Measurements from ENCODE around the gene HOXC10. TPM values are rescaled to one million over a fixed set of nuclear protein-coding genes. Genes with fewer than 3 reads are reported as not detected.

Gene HOXC10
- total RNA-seq, 1 donor from 2014 or later = 0.64 TPM

DNA sequence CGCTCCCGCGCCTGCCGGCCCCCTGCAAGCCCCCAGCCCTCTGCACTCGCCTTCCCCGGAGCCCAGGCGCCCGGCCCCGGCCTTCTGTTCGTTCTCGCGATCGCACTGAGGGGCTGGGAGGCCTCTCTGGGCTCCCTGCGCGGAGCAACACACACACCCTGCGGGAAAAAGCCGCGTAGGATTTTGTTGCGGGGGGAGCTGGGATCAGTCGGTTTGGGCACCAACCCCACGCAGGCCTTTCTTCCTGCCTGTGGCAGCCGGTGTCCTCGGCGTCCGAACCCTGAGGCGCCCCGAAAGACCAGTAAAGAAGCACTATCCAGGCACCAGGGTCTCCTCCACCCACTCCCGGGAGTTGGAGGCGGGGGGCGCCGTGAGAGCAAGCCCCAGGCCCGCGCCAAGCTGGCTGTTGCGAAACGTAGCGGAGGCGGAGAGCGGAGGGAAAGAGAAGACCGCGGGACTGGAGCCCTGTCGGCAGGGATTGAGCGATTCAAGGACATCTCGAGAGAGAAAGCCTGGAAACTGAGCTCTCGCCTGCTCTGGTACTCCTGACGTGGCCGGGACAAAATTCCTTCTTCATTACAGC is 46.0 kb downstream of the HOXC10 start:
- no peak for ATAC-seq

DNA sequence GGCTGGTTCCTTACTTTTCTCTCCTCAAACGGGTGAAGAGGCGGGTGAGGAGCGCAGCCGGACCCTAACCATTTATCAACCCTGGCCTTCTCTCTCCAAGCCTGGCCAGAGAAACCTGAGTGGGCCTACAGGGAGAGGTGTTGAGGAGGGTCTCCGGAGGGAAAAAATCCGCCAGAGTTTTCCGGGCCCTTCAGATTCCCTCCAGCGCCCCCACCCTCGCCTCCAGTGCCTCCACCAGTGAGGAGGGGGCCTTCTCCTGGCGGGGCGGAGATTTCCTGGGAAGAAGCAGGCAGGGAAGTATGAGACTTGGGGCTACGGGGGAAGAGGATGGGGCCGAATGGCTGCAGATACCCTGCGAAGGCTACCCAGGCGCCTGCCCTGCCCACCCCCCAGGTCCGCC is 46.5 kb downstream of the HOXC10 start:
- ATAC-seq = no peak

DNA sequence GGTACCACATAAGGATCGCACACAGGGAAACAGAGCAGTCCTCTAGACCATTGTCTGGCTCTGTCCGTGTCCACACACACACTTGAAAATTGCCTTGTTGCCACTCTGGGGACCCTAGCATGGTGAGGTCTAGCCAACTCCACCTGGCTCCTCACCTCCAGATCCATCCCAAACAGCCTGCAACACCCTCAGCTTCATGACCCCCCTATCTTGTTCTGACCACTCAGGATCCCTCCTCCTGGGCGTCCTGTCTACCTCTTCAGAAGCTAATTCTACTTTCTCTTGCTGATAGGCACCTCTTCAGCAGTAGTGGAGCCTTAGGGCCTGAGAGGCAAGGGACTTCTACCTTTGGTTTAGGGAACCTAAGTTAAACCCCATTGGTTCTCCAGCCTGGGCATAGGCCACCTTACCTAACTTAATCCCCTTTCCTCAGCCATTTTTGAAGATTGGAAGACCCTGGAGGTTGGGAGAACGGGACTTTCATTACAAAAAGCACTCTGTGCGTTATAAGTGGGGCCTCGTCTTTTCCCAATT is 47.2 kb downstream of the HOXC10 start:
- no peak for ATAC-seq

DNA sequence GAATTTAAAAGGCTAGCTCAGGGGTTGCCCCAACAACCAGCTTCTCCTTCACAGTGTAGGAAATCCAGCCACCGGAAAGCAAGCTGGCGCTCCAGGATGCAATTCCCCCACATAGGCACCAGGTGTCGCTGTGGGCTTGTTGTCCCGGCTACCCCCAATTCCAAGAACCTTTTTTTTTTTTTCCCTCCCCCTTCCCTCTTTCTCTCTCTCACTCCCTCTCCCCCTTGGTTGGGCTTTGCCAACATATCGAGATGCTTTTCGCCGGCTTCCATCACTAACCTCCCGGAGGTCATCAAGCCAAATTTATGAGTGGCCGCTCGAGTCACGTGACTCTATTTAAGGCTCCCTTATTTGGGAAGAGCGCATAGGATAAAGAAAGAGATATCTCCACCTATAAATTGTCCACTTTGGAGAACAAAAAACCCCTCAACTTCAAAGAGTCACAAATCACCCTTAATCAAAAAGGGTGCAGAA is 47.7 kb downstream of the HOXC10 start, which contains the start of gene HOXC5:
TSS of gene HOXC5 (plus strand) at position 424 of the 474 bp plus-strand sequence. CDS start 73 bp downstream, outside the sequence.
- peak; percentile 42 for ATAC-seq

DNA sequence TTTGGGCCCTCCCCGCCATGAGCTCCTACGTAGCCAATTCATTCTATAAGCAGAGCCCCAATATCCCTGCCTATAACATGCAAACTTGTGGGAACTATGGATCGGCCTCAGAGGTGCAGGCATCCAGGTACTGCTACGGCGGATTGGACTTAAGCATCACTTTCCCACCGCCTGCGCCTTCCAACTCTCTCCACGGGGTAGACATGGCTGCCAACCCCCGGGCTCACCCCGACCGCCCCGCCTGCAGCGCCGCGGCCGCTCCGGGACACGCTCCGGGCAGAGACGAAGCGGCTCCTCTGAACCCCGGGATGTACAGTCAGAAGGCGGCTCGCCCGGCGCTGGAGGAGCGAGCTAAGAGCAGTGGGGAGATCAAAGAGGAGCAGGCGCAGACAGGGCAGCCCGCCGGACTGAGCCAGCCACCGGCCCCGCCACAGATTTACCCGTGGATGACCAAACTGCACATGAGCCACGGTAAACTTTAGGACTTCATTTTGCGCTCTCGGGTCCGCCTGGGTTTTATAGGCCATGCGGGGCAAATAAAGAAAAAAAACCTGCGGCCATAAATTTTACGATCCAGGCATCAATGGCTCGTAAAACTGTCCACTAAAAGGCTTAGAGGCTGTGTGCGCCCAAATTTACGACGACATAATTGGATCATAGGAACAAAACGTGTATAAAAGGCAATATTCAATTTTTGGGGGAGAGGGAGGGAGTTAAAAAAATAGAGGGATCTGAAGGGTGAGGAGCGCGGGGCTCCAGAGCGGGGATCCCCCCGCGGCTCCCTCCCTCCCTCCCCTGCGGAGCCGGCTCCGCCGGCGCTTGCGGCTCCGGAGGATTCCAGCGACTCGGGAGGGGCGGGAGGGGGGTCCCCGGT is 48.4 kb downstream of the HOXC10 start:
- peak; percentile 10 for ATAC-seq

DNA sequence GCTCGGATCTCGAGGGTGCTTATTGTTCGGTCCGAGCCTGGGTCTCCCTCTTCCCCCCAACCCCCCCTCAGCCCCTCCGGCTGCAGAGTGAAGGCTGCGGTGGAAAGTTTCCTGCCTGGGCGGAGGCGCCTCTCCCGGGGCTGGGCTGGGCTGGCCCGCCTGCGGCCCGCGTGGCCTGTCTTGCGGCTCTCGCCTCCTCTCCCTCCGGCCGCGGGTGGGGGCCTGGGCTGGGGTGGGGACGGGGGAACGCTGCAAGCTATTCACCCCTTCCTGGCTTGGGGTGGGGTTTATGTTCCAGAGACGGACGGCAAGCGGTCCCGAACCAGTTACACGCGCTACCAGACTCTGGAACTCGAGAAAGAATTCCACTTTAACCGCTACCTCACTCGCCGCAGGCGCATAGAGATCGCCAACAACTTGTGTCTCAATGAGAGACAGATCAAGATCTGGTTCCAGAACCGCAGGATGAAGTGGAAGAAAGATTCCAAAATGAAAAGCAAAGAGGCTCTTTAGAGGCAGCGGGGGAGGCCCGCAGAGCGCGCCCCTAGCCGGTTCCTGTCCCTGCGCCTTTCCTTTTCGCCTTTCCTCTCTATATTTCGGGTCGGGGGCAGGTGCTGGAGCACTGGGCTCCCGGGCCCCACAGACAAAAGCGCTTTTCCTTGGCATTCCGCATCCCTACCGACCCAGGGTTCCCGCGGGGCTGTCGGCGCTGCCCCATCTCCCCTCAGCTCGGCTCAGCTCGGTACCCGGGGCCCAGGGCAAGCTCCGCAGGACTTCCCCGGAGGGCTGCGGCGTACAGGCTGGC is 49.2 kb downstream of the HOXC10 start:
- ATAC-seq = no peak

DNA sequence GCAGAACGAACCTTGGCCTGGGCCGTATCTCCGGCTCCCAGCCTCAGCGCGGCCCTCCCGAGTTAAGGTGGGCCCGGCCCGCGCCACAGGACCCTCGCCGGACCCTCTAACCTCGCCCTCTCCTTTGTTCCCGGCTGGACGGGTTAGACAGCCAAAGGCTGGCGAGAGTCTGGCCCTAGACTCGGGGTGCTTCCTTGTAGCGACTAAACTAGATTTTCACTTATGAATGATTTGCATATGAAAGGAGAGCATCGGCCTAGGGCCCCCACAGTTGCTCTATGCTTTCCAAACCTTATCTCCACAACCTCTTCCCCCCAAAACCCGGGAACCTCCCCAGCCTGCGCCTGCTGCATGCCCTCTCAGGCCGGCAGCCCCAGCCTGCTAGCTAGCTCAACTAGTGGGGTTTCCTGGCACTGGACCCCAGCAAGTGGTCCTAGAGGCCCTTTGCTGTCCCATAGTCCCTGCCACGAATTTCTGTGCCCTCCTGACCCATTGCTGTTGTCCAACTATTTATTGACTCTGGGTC is 49.9 kb downstream of the HOXC10 start:
- ATAC-seq = no peak

DNA sequence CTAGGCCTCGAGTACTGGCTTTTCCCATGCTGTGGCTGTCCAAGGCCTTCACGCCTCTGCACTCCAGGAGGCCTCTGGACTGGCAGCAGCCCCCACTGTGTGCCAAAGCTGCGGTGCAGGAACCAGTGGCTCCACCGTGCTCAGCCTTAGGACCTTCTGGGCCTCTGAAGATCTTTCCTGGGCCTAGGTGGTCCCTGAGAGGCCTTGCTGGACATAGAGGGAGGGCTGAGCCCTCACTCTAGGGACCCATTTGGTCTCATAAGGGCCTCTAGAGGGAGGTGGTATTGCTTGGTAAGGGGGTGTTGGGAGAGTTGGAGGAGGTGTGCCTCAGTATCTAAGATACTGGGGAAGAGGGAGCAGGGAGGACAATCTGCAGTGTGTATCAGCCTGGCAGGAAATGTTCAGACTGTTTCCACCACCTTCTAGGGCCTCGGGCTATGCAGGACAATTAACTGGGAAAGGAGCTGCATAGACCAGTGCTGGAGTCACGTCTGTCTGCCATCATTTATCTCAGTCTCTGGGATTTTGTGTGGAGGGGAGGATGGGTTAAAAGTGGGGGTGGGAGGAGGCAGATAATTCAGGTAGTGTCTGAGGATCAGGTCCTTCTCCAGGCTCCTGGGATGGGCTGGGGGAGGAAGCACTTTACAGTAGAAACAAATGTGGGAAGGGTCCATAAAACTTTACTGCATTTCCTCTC is 50.8 kb downstream of the HOXC10 start:
- no peak for ATAC-seq

DNA sequence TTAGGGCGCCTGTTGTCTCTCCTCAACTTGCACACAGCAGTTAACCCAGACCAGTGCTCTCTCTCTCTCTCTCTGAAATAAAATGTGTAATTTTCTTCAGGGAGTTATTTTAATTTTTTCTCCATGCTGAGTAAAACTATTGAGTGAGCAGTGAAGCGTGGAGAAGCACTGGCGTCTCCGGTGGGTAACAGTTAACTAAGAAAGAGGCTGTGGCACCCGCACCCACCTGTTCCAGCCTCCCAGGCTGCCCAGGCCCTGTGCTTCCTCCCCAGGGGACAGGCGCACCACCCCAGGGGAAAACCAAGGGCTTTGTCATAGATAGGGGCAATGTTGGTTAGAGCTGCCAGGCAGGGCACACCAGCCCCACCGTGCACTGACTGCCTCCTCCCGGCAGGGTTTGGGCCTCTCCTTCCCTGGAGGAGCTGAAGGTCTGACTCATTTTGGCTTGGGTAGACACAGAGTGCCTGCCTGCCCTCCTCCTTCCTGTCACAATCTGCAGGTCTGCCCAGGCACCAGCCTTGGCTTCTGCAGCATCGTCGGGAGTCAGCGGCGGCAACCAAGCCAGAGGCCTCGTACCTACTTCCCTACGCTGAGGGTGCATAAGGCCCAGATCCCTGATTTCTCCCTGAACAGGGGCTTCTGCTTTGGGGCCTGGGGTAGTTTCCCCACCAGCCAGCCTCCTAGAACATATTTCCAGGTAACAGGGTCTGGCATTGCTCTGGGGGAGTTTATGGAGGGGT is 51.8 kb downstream of the HOXC10 start:
- ATAC-seq = peak; percentile 83

DNA sequence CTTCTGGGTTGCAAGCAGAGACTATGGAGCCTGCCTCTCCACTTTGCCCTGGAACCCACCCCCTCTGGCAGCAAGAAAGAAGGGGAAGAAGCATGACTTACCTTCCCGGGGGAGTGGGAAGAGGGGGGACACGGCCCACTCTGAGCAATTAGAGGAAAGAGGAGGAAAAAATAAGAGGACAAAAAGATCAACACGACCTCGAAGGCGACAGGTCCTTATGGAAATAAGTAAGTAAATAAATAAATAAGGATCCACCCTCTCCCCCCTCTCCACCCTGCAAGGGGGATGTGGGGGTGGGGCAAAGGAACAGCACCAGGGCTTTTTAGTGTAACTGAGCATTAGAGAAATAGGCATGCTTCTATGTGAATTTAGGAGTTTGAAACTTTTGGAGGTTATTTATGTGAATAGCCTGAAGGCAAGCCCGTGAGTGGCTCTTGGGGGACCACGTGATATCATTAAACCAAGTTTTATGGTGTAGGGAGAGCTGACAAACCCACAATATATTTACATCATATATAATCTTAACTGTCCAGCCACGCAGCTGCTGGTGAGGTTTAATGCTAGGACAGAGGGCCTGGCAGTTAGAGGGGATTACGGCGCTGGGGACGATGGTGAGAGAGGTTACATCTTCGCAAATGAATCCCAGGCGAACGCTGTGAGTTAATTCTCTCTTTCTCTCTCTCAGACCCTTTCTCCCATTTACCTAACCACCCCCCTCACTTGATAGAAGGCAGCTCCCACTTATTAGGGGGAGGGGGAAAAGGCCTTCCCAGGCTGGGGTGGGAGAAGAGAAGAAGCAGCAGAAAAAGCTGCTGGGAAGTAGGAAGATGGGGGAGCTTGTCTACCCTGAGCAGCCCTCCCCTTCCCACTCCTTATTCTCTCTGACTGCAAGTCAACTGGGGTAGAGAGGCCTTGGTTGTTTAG is 52.7 kb downstream of the HOXC10 start:
- no peak for ATAC-seq

DNA sequence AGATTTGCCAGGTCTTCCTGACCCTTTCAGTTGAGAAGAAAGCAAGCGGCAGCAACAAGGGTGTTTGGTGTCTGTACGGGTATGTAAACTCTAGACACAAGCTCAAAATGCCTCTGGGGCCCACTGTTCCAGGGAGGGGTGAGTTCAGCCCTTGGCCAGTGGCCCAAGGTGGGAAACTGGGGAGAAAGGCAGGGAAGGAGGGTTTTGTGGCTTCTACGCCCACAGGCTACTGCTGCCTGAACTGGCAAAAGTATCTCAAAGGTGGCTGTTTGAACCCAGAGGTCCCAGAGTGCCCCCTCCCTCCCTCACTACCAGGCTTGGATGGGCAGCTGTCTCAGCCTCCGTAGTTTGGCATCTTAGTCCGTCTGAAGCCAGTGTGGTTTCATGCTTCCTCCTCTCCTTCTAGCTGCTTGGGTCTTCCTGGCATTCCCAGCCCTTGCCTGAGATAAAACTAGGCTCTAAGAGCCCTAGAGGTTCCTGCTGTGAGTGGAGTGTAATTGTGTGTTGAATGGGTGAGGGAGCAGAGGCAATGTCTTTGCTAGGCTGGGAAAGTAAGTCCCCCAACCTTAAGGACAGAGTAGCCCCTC is 53.4 kb downstream of the HOXC10 start:
- ATAC-seq = no peak

DNA sequence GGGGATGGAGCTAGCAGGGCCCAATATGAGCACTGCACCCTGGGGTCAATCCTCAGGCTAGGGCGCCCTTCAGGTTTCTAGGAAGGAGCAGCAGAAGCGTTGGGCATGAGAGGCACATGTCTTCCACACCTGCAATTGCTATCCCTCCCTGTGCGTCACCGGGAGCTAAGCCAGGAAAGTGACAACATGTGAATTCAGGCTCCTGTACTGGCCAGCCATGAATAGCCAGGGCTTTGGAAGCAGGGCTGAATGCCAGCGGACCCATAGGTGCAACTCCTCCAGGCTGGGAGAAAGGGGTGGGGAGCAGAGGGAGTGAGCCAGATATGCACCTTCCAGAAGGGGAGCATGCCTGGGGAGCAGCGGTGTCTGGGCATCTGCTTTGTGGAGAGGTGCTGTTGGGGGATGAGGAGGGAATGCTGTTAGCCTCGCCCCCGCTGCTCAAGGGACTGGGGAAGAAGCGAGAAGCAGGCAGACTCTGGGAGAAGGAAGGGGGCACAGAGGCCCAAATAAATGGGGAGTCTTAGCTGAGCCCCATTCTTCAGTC is 54.0 kb downstream of the HOXC10 start:
- peak; percentile 75 for ATAC-seq

DNA sequence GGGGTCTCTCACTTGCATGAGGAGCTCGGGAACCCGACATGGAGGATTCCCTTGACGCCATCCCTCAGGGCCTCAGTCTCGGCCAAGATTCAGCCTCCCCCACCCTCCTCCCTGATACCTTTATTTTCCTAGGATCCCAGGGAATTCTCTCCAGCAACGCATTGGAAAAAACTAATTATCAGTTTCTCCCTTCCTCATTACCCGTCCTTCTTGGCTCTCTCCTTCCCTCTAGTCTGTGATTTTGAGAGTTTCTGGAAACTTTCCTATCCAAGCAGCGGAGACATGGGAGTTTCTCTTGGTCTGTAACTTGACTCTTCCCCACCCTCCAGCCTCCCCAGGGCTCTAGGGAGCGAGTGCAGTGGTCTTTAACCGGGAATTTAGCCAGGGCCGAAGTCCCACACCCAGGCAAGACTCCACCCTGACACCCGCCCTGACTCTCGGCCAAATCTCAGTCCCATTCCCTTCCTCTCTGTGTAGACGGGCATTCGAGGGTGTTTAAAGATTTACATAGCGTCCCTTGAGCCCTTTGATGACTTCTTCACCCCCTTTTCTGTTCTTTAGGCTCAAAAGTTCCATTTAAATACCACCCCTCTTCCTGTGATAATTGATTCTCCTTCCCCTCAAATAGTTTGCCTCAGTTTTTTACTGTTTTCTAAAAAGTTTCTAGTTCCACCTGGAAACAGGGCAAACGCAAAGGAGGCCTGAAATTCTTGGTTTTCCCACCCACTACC is 54.6 kb downstream of the HOXC10 start:
- no peak for ATAC-seq

Other genes with a start within 250 kb of the HOXC10 start
- not detected for gene CISTR, start 233.2 kb upstream of the HOXC10 start, total RNA-seq
- 0.52 TPM for gene HOXC13, start 46.3 kb upstream of the HOXC10 start, total RNA-seq
- gene HOXC12, start 30.2 kb upstream of the HOXC10 start, total RNA-seq = not detected
- 0.08 TPM for gene HOXC11, start 12.0 kb upstream of the HOXC10 start, total RNA-seq
- not detected for gene HOTAIR, start 10.2 kb upstream of the HOXC10 start, total RNA-seq
- gene HOXC9, start 15.0 kb downstream of the HOXC10 start, total RNA-seq = 1.2 TPM
- gene HOXC8, start 23.8 kb downstream of the HOXC10 start, total RNA-seq = 0.48 TPM
- gene HOXC6, start 43.3 kb downstream of the HOXC10 start, total RNA-seq = 1.6 TPM
- 0.60 TPM for gene HOXC5, start 47.9 kb downstream of the HOXC10 start, total RNA-seq
- gene HOXC4, start 68.7 kb downstream of the HOXC10 start, total RNA-seq = 5.1 TPM
- 35.2 TPM for gene SMUG1, start 203.8 kb downstream of the HOXC10 start, total RNA-seq

Measured in esophagus mucosa (tissue), 1 donor.